Effector memory CD4-positive, alpha-beta T cell (primary cell): Measurements from ENCODE around the gene GGT6.

Experiments used
- DNase-seq, 3 donors: peaks; one replicate each; pipeline ENCODE4 v3.0.0-alpha.2; 2020
- H3K27ac ChIP-seq: 2 replicates; pipeline ENCODE4 v1.7.0; 2013; ENCODE audit warnings: mild to moderate bottlenecking, low read length, moderate library complexity; ENCODE audit not compliant: insufficient read depth, poor library complexity, severe bottlenecking
- H3K27me3 ChIP-seq: replicated peaks from 2 replicates; pipeline ENCODE4 v1.7.0; 2013; ENCODE audit warnings: mild to moderate bottlenecking, low read length; ENCODE audit not compliant: insufficient read depth, control insufficient read depth, poor library complexity, severe bottlenecking
- H3K36me3 ChIP-seq: 2 replicates; pipeline ENCODE4 v1.7.0; 2013; ENCODE audit warnings: mild to moderate bottlenecking, low read length, moderate library complexity; ENCODE audit not compliant: control insufficient read depth, insufficient read depth
- H3K4me1 ChIP-seq: 2 replicates; pipeline ENCODE4 v1.7.0; 2013; ENCODE audit warnings: low read length, mild to moderate bottlenecking; ENCODE audit not compliant: control insufficient read depth, insufficient read depth, poor library complexity, severe bottlenecking
- H3K4me3 ChIP-seq: 2 replicates; pipeline ENCODE4 v1.7.0; 2013; ENCODE audit warnings: low read length, low read depth, mild to moderate bottlenecking; ENCODE audit not compliant: insufficient read depth, poor library complexity, severe bottlenecking
- H3K9me3 ChIP-seq: 2 replicates; pipeline ENCODE4 v1.7.0; 2013; ENCODE audit warnings: mild to moderate bottlenecking, low read length, moderate library complexity; ENCODE audit not compliant: control insufficient read depth

The GGT6 gene

GRCh38 chr17:4534515-4534914 is 25.9 kb downstream of the GGT6 start:
- Histone ChIP-seq H3K27ac (no peak overlapping the region), H3K36me3 (peaks cover 12% of the 10 kb centered on the region)

GRCh38 chr17:4533523-4534504 is 26.6 kb downstream of the GGT6 start:
- no peak overlapping the region for H3K4me3 ChIP-seq

More at GRCh38 chr17:4534515-4534914, 25.9 kb downstream of the GGT6 start:
- H3K4me1 ChIP-seq: no peaks in the 10 kb centered on the region
- DNase-seq: no peak
- no peak overlapping the region for H3K4me3 ChIP-seq
- H3K9me3 ChIP-seq: no peaks in the 10 kb centered on the region
- H3K27me3 ChIP-seq: no peaks in the 10 kb centered on the region

GRCh38 chr17:4532860-4533522 is 27.4 kb downstream of the GGT6 start:
- DNase-seq: no peak
- Histone ChIP-seq H3K4me1 (no peaks in the 10 kb centered on the region), H3K27me3 (no peaks in the 10 kb centered on the region), H3K36me3 (no peaks in the 10 kb centered on the region), H3K27ac (no peak overlapping the region), H3K4me3 (no peak overlapping the region), H3K9me3 (no peaks in the 10 kb centered on the region)

More at GRCh38 chr17:4533523-4534504, 26.6 kb downstream of the GGT6 start:
- peaks cover 5% of the 10 kb centered on the region for H3K36me3 ChIP-seq
- H3K27ac ChIP-seq: no peak overlapping the region
- H3K4me1 ChIP-seq: no peaks in the 10 kb centered on the region
- no peaks in the 10 kb centered on the region for H3K27me3 ChIP-seq
- no peaks in the 10 kb centered on the region for H3K9me3 ChIP-seq
- DNase-seq: no peak

- Histone ChIP-seq H3K4me1 (no peaks in the 10 kb centered on the region), H3K36me3 (no peaks in the 10 kb centered on the region), H3K9me3 (no peaks in the 10 kb centered on the region), H3K4me3 (no peak overlapping the region), H3K27ac (no peak overlapping the region), H3K27me3 (no peaks in the 10 kb centered on the region)
- DNase-seq: no peak
Observed at GRCh38 chr17:4531988-4532736, 28.2 kb downstream of the GGT6 start.

- H3K9me3 ChIP-seq: no peaks in the 10 kb centered on the region
- H3K36me3 ChIP-seq: no peaks in the 10 kb centered on the region
- H3K27me3 ChIP-seq: no peaks in the 10 kb centered on the region
- H3K27ac ChIP-seq: no peak overlapping the region
- DNase-seq: no peak
- H3K4me1 ChIP-seq: no peaks in the 10 kb centered on the region
- H3K4me3 ChIP-seq: no peak overlapping the region
Observed at GRCh38 chr17:4530799-4531730, 29.3 kb downstream of the GGT6 start.

- Histone ChIP-seq H3K9me3 (no peaks in the 10 kb centered on the region), H3K4me1 (no peaks in the 10 kb centered on the region), H3K27ac (no peak overlapping the region), H3K4me3 (no peak overlapping the region), H3K36me3 (no peaks in the 10 kb centered on the region), H3K27me3 (no peaks in the 10 kb centered on the region)
- DNase-seq: no peak
Observed at GRCh38 chr17:4529533-4530152, 30.7 kb downstream of the GGT6 start.

- H3K36me3 ChIP-seq: no peaks in the 10 kb centered on the region
- H3K27ac ChIP-seq: no peak overlapping the region
- H3K9me3 ChIP-seq: no peaks in the 10 kb centered on the region
- H3K27me3 ChIP-seq: no peaks in the 10 kb centered on the region
- no peak overlapping the region for H3K4me3 ChIP-seq
- no peak for DNase-seq
- no peaks in the 10 kb centered on the region for H3K4me1 ChIP-seq
Observed at GRCh38 chr17:4527566-4528125, 32.7 kb downstream of the GGT6 start.

- Histone ChIP-seq H3K4me3 (no peak overlapping the region), H3K9me3 (no peaks in the 10 kb centered on the region), H3K4me1 (no peaks in the 10 kb centered on the region), H3K27me3 (no peaks in the 10 kb centered on the region), H3K36me3 (no peaks in the 10 kb centered on the region), H3K27ac (no peak overlapping the region)
- DNase-seq: no peak
Observed at GRCh38 chr17:4527134-4527533, 33.2 kb downstream of the GGT6 start.
